Activated T-helper 17 cell treated with anti-CD3 and anti-CD28 coated beads, Interleukin-2, amount 50 U/mL, for 72 hours (primary cell): Measurements from ENCODE around the gene YARS1. TPM values are rescaled to one million over a fixed set of nuclear protein-coding genes. Genes with fewer than 3 reads are reported as not detected.

ENCODE experiments used
- ATAC-seq: fragments of 150-1000 bp; cut with Tn5 transposase; replicated peaks from 2 replicates; pipeline ENCODE4 v1.10.0; 2021; ENCODE audit warnings: mild to moderate bottlenecking, moderate library complexity
- H3K27ac Mint-ChIP-seq: one replicate; pipeline ENCODE4 v1.8.0; 2022; ENCODE audit warnings: mixed read lengths
- H3K27me3 Mint-ChIP-seq: one replicate; pipeline ENCODE4 v1.8.0; 2022; ENCODE audit warnings: mixed read lengths
- H3K36me3 Mint-ChIP-seq: one replicate; pipeline ENCODE4 v1.8.0; 2022; ENCODE audit warnings: low read depth, mild to moderate bottlenecking, mixed read lengths
- H3K4me1 Mint-ChIP-seq: one replicate; pipeline ENCODE4 v1.8.0; 2022; ENCODE audit warnings: mixed read lengths
- H3K4me3 Mint-ChIP-seq: one replicate; pipeline ENCODE4 v1.8.0; 2022; ENCODE audit warnings: mild to moderate bottlenecking, mixed read lengths
- H3K9me3 Mint-ChIP-seq: one replicate; pipeline ENCODE4 v1.8.0; 2022; ENCODE audit warnings: mixed read lengths
- total RNA-seq, 2 donors: library from RNA; stranded (reverse); gene quantifications; one replicate each; pipeline ENCODE4 v1.2.3, GENCODE V29; 2022

YARS1 gene
- total RNA-seq, 2 donors from 2014 or later, result 101 to 176 TPM

DNA sequence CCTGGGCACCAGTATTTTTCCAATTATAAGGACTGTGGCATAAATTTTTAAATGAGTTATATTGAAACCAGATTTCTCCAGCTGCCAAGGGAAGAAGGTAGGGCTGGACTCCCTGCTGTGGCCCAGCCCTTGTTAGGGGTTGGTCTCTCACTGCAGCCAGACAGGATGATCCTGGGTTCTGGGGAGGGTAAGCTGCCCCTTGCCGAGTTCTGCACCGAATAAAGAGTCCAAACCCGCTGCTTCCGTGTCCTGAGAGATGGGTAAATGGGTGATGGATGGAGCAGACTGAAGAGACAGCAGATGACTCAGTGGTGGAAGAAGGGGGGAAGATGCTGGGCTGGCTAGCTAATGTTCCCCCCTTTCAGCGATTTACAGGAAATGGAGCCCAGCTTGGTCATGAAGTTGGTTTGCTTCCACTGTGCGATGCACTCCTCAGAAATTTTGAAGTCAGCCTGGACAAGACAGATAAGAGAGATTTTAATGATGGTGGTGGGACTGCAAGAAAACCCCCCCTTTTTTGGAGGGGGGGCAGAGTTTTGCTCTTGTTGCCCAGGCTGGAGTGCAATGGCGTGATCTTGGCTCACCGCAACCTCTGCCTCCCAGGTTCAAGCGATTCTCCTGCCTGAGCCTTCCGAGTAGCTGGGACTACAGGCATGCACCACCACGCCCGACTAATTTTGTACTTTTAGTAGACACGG, 41.4 kb downstream of the YARS1 start:
- no peaks in the 10 kb centered on the region for H3K4me1 Mint-ChIP-seq
- H3K36me3 Mint-ChIP-seq, result peaks cover 70% of the 10 kb centered on the region
- no peak overlapping the region for H3K4me3 Mint-ChIP-seq
- no peaks in the 10 kb centered on the region for H3K9me3 Mint-ChIP-seq
- no peaks in the 10 kb centered on the region for H3K27me3 Mint-ChIP-seq
- ATAC-seq, result no peak
- H3K27ac Mint-ChIP-seq, result peak overlapping the region; percentile 46

DNA sequence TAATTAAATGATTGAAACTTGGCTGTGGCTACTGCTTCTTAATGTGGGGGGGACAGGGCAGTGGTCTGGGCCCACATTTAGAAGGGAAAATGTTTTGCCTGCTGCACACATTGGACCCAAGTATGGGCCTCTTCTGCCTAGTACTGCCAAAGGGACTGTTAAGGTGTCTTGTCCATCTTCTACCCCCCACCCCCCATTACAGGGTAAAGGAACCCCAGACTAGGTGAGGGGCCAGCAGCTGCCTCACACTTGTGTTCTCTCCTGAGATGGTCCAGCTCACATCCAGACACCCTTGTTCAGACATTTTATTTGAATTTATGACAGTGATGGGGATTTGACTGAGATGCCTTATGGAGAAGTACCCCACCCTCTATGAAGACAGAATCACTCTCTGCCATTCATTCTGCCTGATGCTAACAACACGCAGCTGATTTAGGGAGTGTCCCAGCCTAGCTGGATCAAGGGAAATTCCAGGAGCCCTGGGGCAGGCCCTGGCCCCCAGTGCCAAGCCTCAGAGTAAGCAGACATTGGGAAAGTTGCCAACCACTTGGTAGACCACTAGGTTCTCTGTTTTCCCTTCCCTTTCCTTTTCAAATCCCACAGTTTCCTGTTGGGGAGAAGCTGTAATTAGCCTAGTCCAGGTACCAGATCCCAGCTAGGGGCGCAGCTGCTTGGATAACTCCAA, 42.1 kb downstream of the YARS1 start:
- no peaks in the 10 kb centered on the region for H3K4me1 Mint-ChIP-seq
- H3K9me3 Mint-ChIP-seq, result no peaks in the 10 kb centered on the region
- H3K4me3 Mint-ChIP-seq, result no peak overlapping the region
- ATAC-seq, result peak; percentile 38
- H3K27me3 Mint-ChIP-seq, result no peaks in the 10 kb centered on the region
- H3K27ac Mint-ChIP-seq, result peak overlapping the region; percentile 46
- peaks cover 63% of the 10 kb centered on the region for H3K36me3 Mint-ChIP-seq

GRCh38 chr1:32774464-32774808, 42.7 kb downstream of the YARS1 start:
- no peaks in the 10 kb centered on the region for H3K9me3 Mint-ChIP-seq
- ATAC-seq, result no peak
- H3K36me3 Mint-ChIP-seq, result peaks cover 56% of the 10 kb centered on the region
- no peak overlapping the region for H3K27ac Mint-ChIP-seq
- no peaks in the 10 kb centered on the region for H3K4me1 Mint-ChIP-seq
- no peak overlapping the region for H3K4me3 Mint-ChIP-seq
- no peaks in the 10 kb centered on the region for H3K27me3 Mint-ChIP-seq

- H3K4me1 Mint-ChIP-seq, result no peaks in the 10 kb centered on the region
- no peak for ATAC-seq
Observed at GRCh38 chr1:32773764-32774463, 43.2 kb downstream of the YARS1 start.

DNA sequence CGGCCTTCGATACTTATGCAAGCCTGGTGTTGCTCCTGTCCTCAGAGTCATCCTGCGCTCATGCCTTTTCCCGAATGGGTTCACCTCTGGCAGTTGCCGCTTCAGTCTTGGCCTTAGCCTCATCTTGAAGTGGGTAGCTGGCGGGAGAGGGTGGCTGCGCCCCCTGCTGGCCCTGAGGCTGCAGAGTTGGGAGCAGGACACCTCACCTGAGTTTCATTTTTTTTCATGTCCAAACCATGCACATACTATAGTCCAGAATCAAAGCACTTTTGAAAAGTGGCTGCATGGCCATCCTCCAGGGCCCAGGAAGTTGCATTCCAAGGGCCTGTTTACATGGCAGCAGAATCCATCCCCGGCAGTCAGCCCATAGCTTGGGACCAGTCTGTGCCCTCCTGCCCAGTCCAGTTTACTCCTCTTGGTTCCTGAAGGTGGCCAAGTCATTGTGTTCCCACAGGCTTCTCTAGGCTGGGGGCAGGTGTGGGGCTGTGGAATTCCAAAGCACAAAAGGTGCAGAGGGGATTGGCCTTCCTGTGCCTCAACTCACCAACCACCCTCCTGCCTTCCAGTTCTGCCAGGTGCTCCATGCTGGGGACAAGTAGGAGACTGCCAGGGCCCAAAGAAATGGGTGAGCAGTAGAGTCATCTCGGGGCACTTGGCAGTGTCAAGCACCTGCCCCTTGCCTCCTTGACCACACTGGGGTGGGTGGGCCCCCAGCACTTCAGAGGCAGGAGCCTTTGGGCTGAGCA, 44.0 kb downstream of the YARS1 start:
- Mint-ChIP-seq H3K9me3 (no peaks in the 10 kb centered on the region), H3K27ac (no peak overlapping the region), H3K36me3 (peaks cover 44% of the 10 kb centered on the region), H3K27me3 (no peaks in the 10 kb centered on the region), H3K4me1 (no peaks in the 10 kb centered on the region), H3K4me3 (no peak overlapping the region)
- peak; percentile 85 for ATAC-seq

More at GRCh38 chr1:32773764-32774463, 43.2 kb downstream of the YARS1 start:
- Mint-ChIP-seq H3K36me3 (peaks cover 51% of the 10 kb centered on the region), H3K9me3 (no peaks in the 10 kb centered on the region), H3K27ac (no peak overlapping the region), H3K27me3 (no peaks in the 10 kb centered on the region), H3K4me3 (no peak overlapping the region)

- H3K4me1 Mint-ChIP-seq, result no peaks in the 10 kb centered on the region
- H3K27me3 Mint-ChIP-seq, result no peaks in the 10 kb centered on the region
- peaks cover 36% of the 10 kb centered on the region for H3K36me3 Mint-ChIP-seq
- ATAC-seq, result no peak
- H3K4me3 Mint-ChIP-seq, result no peak overlapping the region
- H3K27ac Mint-ChIP-seq, result no peak overlapping the region
- H3K9me3 Mint-ChIP-seq, result no peaks in the 10 kb centered on the region
Observed at GRCh38 chr1:32772281-32773017, 44.7 kb downstream of the YARS1 start.

DNA sequence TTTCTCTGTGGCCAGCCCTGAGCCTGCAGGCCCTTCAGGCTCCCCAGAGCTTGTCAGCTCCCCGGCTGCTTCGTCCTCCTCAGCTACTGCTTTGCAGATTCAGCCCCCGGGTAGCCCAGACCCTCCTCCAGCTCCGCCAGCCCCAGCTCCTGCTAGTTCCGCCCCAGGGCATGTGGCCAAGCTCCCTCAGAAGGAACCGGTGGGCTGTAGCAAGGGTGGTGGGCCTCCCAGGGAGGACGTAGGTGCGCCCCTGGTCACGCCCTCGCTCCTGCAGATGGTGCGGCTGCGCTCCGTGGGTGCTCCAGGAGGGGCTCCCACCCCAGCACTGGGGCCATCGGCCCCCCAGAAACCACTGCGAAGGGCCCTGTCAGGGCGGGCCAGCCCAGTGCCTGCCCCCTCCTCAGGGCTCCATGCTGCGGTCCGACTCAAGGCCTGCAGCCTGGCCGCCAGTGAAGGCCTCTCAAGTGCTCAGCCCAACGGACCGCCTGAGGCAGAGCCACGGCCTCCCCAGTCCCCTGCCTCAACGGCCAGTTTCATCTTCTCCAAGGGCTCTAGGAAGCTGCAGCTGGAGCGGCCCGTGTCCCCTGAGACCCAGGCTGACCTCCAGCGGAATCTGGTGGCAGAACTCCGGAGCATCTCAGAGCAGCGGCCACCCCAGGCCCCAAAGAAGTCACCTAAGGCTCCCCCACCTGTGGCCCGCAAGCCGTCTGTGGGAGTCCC, 45.4 kb downstream of the YARS1 start:
- H3K4me3 Mint-ChIP-seq, result no peak overlapping the region
- no peak overlapping the region for H3K27ac Mint-ChIP-seq
- H3K9me3 Mint-ChIP-seq, result no peaks in the 10 kb centered on the region
- no peaks in the 10 kb centered on the region for H3K27me3 Mint-ChIP-seq
- no peaks in the 10 kb centered on the region for H3K4me1 Mint-ChIP-seq
- H3K36me3 Mint-ChIP-seq, result peaks cover 34% of the 10 kb centered on the region
- no peak for ATAC-seq

DNA sequence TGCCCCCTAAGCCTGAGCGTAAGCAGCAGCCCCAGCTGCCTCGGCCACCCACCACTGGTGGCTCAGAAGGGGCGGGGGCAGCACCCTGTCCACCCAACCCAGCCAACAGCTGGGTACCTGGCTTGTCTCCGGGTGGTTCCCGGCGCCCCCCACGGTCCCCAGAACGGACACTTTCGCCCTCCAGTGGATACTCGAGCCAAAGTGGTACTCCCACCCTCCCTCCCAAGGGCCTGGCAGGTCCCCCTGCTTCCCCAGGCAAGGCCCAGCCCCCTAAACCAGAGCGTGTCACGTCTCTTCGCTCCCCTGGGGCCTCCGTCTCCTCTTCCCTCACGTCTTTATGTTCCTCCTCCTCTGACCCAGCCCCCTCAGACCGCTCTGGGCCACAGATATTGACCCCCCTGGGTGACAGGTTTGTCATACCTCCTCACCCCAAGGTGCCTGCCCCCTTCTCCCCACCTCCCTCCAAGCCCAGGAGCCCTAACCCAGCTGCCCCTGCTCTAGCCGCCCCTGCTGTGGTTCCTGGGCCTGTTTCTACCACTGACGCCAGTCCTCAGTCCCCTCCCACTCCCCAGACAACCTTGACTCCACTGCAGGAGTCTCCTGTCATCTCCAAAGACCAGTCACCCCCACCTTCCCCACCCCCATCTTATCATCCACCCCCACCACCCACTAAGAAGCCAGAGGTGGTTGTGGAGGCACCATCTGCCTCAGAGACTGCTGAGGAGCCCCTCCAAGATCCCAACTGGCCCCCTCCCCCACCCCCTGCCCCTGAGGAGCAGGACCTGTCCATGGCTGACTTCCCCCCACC, 46.2 kb downstream of the YARS1 start:
- Mint-ChIP-seq H3K36me3 (peaks cover 26% of the 10 kb centered on the region), H3K27me3 (no peaks in the 10 kb centered on the region), H3K27ac (no peak overlapping the region), H3K4me3 (no peak overlapping the region), H3K9me3 (no peaks in the 10 kb centered on the region), H3K4me1 (no peaks in the 10 kb centered on the region)
- ATAC-seq, result no peak

- H3K9me3 Mint-ChIP-seq, result no peaks in the 10 kb centered on the region
- no peaks in the 10 kb centered on the region for H3K4me1 Mint-ChIP-seq
- ATAC-seq, result no peak
- no peaks in the 10 kb centered on the region for H3K27me3 Mint-ChIP-seq
- H3K36me3 Mint-ChIP-seq, result peaks cover 19% of the 10 kb centered on the region
- no peak overlapping the region for H3K27ac Mint-ChIP-seq
- no peak overlapping the region for H3K4me3 Mint-ChIP-seq
Observed at GRCh38 chr1:32770221-32770731, 46.9 kb downstream of the YARS1 start.

GRCh38 chr1:32769524-32770220, 47.5 kb downstream of the YARS1 start:
- Mint-ChIP-seq H3K27ac (no peak overlapping the region), H3K9me3 (no peaks in the 10 kb centered on the region), H3K27me3 (no peaks in the 10 kb centered on the region), H3K36me3 (peaks cover 14% of the 10 kb centered on the region), H3K4me1 (no peaks in the 10 kb centered on the region), H3K4me3 (no peak overlapping the region)
- no peak for ATAC-seq

- no peak for ATAC-seq
- Mint-ChIP-seq H3K9me3 (no peaks in the 10 kb centered on the region), H3K27ac (no peak overlapping the region), H3K36me3 (peaks cover 6% of the 10 kb centered on the region), H3K27me3 (no peaks in the 10 kb centered on the region), H3K4me1 (no peaks in the 10 kb centered on the region), H3K4me3 (no peak overlapping the region)
Observed at GRCh38 chr1:32768110-32768850, 48.9 kb downstream of the YARS1 start.

GRCh38 chr1:32767641-32768040, 49.5 kb downstream of the YARS1 start:
- H3K9me3 Mint-ChIP-seq, result no peaks in the 10 kb centered on the region
- H3K27ac Mint-ChIP-seq, result no peak overlapping the region
- H3K27me3 Mint-ChIP-seq, result no peaks in the 10 kb centered on the region
- H3K36me3 Mint-ChIP-seq, result peaks cover under 1% of the 10 kb centered on the region
- no peak overlapping the region for H3K4me3 Mint-ChIP-seq
- no peak for ATAC-seq
- H3K4me1 Mint-ChIP-seq, result no peaks in the 10 kb centered on the region
